HG02852 (cell line): ENCODE results near the gene MRPL58.

ENCODE experiments used
- ATAC-seq: cut with Tn5 transposase; IDR thresholded peaks from one replicate; pipeline ENCODE4 v1.9.1; 2021; ENCODE audit warnings: mild to moderate bottlenecking, moderate library complexity; ENCODE audit not compliant: unreplicated experiment

The MRPL58 gene

DNA sequence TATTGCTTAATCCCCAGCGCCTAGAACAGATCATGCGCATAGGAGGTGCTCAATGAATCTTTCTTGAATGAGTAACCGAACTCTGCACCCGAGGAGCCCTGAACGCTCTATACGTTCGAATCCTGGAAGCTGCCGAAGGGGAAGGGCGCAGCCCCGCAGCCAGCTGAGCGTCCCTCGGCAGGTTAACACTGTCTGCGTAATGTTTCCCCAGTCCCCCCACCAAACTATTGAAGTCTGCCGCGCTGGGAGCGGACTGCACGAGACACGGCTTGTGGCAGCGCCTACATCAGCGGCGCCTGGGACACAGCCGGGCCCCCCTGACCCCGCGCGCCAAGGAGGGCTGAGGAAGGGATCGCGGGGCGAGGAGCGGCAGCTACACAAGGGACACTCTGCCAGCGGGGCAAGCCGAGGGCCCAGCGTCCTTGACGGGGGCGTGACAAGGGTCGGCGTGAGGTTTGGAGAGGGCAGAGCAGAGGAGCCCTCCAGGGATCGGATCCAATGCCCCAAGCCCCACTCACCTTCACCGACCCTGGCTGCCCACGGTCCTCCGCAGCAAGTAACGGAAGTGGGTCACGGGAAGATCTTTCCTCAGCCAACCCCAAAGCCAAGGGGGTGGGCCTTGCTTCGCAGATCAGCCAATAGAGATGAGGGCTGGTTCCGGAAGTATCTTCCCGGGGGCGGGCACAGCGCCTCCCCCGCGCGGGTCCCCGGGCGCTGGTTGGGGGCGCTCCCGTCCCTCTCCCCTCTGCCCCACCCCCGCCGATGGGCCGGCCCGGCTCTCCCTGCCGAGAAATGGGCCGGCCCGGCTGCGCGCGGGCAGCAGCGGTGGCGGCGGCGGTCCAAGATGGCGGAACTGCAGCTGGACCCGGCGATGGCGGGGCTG is 34.2 kb downstream of the MRPL58 start, which contains the start of the genes ATP5PD and KCTD2:
Gene ATP5PD, minus strand, starts transcription at position 563 of the 883 bp plus-strand sequence. CDS start 4,319 bp downstream, outside the sequence.
Gene KCTD2, plus strand, starts transcription at position 819 of the 883 bp plus-strand sequence. Its CDS starts 26 bp downstream, at position 845.
- peak; percentile 92 for ATAC-seq

GRCh38 chr17:75047398-75048098 is 35.1 kb downstream of the MRPL58 start:
- ATAC-seq = no peak

GRCh38 chr17:75048249-75048878 is 35.9 kb downstream of the MRPL58 start:
- no peak for ATAC-seq

DNA sequence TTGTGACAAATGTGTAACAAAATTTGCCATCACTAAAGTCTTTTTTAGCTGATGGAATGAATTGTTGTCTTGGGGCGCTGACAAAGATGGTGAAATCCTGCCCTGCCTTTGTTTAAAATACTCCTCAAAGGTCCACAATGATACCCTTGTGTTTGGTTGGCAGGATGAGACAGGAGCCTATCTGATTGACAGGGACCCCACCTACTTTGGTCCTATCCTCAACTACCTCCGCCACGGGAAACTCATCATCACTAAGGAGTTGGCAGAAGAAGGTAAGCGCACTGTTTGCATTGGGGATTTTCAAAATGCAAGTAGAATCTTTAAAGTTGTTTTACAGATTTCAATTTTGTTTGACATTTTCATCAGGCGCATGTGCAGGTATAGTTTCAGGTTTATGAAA is 36.6 kb downstream of the MRPL58 start:
- ATAC-seq = no peak

DNA sequence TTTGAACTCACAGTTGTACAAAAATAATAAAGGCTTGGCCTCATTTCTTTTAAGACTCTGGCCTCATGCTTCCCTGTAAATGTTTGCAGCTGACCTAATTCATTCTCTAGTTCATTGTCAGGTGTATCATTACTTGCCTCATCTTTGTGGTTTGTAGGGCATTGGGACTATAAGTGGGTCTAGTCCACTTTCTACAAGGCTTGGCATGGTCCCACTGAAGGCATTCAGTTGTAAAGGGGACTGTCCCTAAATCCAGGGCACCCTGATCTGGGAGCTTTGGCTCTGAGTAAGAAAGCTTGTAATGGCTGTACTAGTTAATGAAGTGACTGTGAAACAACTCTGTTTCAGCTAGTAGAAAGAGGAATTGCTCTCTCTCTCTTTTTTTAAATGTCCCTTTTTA is 37.2 kb downstream of the MRPL58 start:
- ATAC-seq = no peak

DNA sequence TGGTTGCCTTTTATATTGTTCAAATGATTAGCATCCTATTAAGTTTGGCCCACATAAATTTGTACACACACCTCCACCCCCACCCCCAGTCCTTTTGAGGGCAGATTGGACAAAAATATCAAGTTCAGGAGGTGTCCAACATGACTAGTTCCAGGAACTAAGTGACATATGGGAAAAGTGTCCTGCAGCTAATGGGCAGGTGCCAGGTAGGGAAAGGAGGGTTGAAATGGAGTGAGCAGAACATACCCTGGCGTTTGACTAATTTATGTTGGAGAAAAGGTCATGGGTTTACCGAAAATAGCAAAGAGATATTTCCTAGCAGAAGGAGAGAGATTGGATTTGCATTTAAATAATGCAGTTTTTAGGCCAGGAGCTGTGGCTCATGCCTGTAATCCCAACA is 39.5 kb downstream of the MRPL58 start:
- no peak for ATAC-seq

DNA sequence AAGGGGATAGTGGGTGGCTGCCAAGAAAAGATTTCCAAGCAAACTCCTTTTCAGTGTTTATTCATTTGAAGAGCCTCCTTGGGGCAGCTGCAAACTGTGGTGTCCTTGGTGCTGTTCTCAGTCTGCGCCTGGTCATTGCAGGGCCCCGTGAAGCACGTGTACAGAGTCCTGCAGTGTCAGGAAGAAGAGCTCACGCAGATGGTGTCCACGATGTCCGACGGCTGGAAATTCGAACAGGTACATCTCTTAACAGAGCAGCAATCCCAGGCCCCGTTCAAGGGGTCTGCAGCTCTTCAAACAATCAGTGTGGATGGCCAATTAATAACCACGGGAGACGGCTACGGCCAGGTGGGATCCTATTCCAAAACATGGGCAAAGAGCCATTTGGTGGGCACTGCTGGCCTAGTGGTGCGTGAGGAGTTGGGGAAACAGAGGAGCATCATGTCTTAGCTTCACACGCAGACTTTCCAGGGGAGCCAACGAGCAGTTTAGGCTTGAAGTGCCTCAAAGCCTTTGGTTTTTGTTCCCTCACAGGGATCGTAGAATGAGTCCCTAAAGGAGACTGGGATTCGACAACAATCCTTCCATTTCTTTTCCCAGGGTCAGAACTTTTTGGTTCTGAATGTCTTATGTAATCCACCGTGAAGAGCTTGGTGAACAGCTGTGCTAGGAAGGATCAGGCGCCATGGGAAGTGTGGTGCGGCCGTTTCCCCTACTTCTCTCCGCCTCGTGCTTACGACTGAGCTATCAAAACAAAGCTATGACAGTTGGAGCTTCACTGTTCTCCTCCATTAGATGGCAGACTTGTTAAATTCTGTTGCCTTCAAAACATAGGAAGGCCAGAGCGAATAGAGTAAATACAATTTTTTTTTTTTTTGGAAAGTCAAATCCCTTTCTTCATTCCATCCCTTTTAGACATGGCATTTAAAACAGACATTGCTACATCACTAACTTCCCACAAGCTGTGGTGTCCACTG is 47.2 kb downstream of the MRPL58 start:
- ATAC-seq = no peak

GRCh38 chr17:75060434-75061054 is 48.1 kb downstream of the MRPL58 start:
- no peak for ATAC-seq

GRCh38 chr17:75061055-75061438 is 48.6 kb downstream of the MRPL58 start:
- ATAC-seq = no peak

DNA sequence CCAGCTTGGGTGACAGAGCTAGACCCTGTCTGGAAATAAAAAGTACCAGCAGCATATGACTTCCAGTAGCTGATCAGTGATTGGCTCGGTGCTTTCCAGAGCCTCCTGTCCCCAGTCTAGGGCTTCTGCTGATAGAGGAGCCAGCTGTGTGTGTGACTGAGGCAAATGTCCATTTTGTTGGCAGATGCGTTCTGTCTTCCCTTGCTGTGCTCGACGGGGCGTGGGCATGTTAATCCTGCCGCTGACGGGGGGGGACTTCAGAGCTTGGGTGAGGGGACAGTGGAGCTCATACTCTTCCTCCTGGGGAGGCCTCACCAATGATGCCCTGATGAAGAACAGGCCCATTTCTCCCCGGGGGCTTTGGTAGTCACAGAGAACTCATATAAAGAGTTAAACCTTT is 49.1 kb downstream of the MRPL58 start:
- no peak for ATAC-seq

DNA sequence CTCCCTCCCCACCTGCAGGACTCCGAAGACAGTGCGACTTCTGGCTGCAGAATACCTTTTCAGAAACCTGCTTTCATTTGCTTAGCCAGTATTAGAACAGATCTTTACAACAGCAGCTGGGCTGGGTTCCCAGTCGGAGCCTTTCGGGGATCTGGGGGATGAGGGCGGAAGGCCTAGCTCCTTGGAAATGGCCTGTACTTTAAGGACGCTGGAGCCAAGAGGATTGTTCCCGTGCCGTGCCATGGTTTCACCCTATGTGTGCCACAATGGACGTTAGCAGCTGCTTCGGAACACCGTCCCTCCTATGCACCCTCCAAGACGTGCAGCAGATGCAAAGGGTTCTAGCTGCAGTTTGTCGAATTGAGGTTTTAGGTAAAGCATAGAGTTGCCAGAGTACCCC is 50.7 kb downstream of the MRPL58 start:
- no peak for ATAC-seq

DNA sequence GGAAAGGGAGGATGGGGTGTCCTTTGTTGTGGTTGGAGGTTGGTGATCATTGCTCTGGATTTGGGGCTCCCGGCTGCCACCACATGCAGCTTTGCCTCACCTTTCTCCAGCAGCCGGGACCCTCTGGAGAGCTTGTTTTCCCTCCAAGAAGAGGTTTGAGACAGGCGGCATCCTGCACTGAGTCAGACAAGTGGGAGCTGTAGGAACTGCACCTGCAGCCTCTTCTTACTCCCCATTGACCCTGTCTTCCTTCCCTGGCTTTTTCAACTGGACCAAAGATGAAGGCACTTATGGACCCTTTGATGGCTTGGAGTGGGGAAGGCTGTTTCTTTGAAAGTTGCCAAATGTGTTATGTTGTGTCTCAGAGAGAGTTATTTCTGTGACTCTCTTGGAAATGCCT is 51.2 kb downstream of the MRPL58 start:
- ATAC-seq = no peak

DNA sequence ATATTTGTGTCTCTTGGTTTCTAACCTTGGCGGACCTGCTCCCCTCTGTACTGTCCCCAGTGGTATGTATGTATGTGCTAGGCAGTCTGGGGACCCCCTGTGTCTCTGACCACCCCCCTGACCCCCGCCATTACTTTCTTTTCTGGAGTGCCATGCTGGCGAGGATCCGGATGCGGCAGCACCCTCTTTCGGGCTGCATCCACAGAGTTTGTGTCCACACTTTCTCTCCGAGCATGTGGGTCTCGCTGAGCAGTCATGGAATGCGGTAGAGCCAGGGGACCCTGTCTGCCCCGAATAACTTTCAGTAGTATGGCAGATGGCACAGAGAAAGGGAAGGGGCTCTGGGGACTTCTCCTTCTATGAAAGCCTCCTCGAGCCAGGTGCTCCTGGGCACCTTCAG is 51.6 kb downstream of the MRPL58 start:
- ATAC-seq = no peak

DNA sequence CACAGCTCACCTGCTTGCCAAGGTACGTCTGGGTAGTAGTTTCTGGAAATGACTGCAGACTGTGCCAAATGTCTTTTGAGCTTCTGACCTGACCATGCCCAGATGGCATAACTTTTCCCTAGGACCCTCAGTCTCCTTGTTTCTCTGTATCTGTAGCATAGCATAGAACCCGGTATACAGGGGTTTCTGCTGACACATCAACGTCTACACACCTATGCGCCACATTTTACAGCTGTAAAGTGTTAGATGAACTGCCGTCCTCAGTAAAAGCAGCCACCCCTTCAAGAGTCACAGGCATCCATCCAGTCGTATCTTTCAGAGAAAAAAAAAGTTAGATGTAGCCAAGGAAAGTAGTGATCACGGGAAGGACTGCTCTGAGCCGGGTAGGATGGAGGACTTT is 52.0 kb downstream of the MRPL58 start:
- ATAC-seq = no peak

DNA sequence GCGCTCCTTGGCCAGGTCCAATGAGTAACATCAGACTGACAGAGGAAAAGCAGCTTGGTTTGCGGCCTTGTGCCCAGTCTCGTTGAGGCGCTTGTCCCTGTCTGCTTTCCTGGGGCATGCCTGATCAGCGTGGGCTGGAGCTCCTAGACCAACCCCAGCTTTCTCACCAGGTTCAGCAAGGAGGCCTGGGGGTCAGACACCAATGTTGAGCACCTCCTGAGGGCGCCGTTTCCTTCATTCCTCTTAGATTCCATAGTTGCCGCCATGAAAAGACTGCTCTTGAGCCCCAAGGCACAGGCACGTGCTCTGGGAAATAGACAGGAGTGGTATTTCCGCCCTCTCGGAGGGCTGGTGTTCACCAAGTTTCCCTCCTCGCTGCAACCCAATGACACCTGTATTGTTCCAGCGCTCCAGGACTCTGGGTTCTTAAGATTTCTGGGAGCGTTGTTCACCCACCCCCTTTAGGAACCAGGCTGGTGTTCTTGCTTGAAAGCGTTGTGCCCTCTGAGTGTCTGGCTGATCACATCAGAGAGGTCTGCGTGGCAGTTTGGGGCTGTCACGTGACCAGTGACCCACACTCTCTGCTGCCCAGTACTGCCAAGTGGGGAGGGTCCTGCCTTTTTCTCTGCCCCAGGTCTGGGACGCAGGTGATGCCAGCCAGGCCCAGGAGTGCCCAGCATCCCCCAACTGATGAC is 52.5 kb downstream of the MRPL58 start:
- no peak for ATAC-seq

- no peak for ATAC-seq
Observed at GRCh38 chr17:75065562-75066151, 53.2 kb downstream of the MRPL58 start.

DNA sequence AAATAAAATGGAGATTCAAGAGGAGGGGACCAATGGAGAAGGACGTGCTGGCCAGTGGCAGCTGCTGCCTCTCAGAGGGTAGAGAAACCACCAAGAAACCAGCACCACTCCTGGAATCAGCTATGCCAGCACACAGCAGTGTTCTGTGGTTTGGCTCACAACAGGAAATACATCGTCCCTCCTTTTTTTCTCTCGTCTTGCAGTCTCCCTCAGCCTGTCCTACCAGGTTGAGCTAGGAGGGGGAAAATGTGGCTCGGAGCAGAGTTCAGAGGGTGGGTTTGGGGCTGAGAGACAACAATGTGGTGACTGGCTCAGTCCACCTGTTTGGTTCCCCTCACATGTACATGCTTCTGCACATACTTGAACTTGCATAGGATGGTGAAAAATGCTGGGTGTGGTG is 55.4 kb downstream of the MRPL58 start:
- ATAC-seq = no peak

DNA sequence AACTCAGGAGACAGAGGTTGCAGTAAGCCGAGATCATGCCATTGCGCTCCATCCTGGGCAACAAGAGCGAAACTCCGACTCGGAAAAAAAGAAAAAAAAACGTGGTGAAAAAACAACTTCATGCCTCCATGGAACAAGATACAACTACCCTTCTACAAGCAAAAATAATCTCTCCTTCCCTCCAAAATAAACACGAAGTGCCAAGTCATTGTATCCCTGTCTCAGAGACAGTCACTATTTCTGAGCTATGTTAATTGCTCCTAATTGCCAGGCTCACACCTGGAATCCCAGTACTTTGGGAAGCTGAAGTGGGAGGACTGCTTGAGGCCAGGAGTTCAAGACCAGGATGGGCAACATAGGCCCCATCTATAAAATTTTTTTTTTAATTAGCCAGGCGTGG is 56.3 kb downstream of the MRPL58 start:
- no peak for ATAC-seq

DNA sequence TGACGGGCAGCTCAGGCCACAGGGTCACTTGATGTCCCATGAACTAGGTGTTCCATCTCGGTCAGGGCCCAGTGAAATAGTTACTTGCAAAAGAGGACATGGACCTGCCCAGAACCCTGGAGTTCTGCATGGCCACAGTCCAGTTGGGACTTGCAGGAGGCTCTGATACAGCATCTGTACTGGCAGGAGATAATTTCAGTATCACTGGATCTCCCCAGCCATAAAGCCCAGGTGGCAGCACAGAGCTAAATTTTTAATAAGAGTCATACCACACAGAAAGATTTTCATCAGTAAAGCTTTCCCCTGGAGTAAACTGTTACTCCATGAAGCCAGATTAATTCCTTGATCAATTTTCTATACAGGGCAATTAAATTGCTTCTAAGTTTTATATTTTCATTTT is 57.3 kb downstream of the MRPL58 start:
- no peak for ATAC-seq
